Common myeloid progenitor, CD34-positive (primary cell): Measurements from ENCODE around the gene KCTD4.

Experiments used
- CTCF ChIA-PET: fragments of 350-600 bp; sonication (Branson Sonifier 250); formaldehyde crosslinking; loops from one replicate; lab custom pipeline; 2021; ENCODE audit warnings: antibody characterized with exemption; lab: Charles Lee
- POLR2A ChIA-PET: fragments of 350-600 bp; sonication (Branson Sonifier 250); formaldehyde crosslinking; loops from one replicate; lab custom pipeline; 2021; ENCODE audit warnings: antibody characterized with exemption; lab: Charles Lee
- DNase-seq, 3 donors: peaks; one replicate each; pipeline versions ENCODE4 v3.0.0 to v3.0.0-alpha.2; 2013
- H3K27ac ChIP-seq, 2 experiments: 1 replicate in 1 of 2; 2 replicates in 1 of 2; pipeline ENCODE4 v1.7.0; 2013; ENCODE audit warnings: inconsistent platforms in 2 of 2, low read length in 2 of 2, mild to moderate bottlenecking in 2 of 2, low read depth in 1 of 2, moderate library complexity in 1 of 2; ENCODE audit not compliant: severe bottlenecking in 2 of 2, insufficient read depth in 1 of 2, poor library complexity in 1 of 2
- H3K27me3 ChIP-seq, 5 experiments: replicated peaks in 2 of 5; 1 replicate in 3 of 5; 2 replicates in 2 of 5; pipeline versions ENCODE4 v1.6.1 to v1.7.0; 2013; ENCODE audit warnings: low read length in 4 of 5, mild to moderate bottlenecking in 2 of 5, moderate library complexity in 2 of 5, inconsistent platforms in 1 of 5; ENCODE audit not compliant: insufficient read depth in 5 of 5, control insufficient read depth in 4 of 5
- H3K36me3 ChIP-seq, 4 experiments: 1 replicate in 2 of 4; 2 replicates in 2 of 4; pipeline versions ENCODE4 v1.6.1 to v1.7.0; 2013; ENCODE audit warnings: low read length in 3 of 4, control low read depth in 1 of 4, mild to moderate bottlenecking in 1 of 4; ENCODE audit not compliant: control insufficient read depth in 4 of 4, insufficient read depth in 4 of 4
- H3K4me1 ChIP-seq, 4 experiments: 1 replicate in 3 of 4; 2 replicates in 1 of 4; pipeline versions ENCODE4 v1.6.1 to v1.7.1; 2013; ENCODE audit warnings: low read length in 3 of 4, mild to moderate bottlenecking in 3 of 4, control low read depth in 1 of 4, inconsistent platforms in 1 of 4, moderate library complexity in 1 of 4; ENCODE audit not compliant: control insufficient read depth in 4 of 4, insufficient read depth in 4 of 4; ENCODE audit errors: control extremely low read depth in 1 of 4
- H3K4me3 ChIP-seq, 7 experiments: 1 replicate in 4 of 7; 2 replicates in 3 of 7; pipeline versions ENCODE4 v1.5.1 to v1.7.0; 2013; ENCODE audit warnings: mild to moderate bottlenecking in 7 of 7, low read length in 6 of 7, moderate library complexity in 6 of 7, inconsistent platforms in 2 of 7, low read depth in 2 of 7, control low read depth in 1 of 7; ENCODE audit not compliant: insufficient read depth in 4 of 7, control insufficient read depth in 1 of 7; ENCODE audit errors: extremely low read depth in 1 of 7
- H3K9me3 ChIP-seq, 5 experiments: 1 replicate in 4 of 5; 2 replicates in 1 of 5; pipeline versions ENCODE4 v1.6.1 to v1.7.1; 2013; ENCODE audit warnings: low read length in 4 of 5, mild to moderate bottlenecking in 2 of 5, inconsistent platforms in 1 of 5, low read depth in 1 of 5, moderate library complexity in 1 of 5; ENCODE audit not compliant: control insufficient read depth in 4 of 5, insufficient read depth in 2 of 5; ENCODE audit errors: control extremely low read depth in 1 of 5
- WGBS: methylation state at CpG from one replicate; pipeline ENCODE4 v1.1.5; 2013; ENCODE audit not compliant: insufficient coverage; 5-methylcytosine and 5-hydroxymethylcytosine counted together

The KCTD4 gene

GRCh38 chr13:45225370-45225769 is 24.5 kb upstream of the KCTD4 start:
- H3K4me1 ChIP-seq: peaks cover 0 to 9% (median 3%) of the 10 kb centered on the region in 4 experiments
- no peak overlapping the region for H3K27ac ChIP-seq
- ChIA-PET CTCF (no interaction called here), POLR2A (no interaction called here)
- H3K27me3 ChIP-seq: no peaks in the 10 kb centered on the region
- WGBS: 100% methylated on average over 1 of the region's 4 CpGs
- no peaks in the 10 kb centered on the region for H3K9me3 ChIP-seq
- H3K4me3 ChIP-seq: no peak overlapping the region
- DNase-seq: no peak
- H3K36me3 ChIP-seq: peaks cover 0 to 4% (median 0%) of the 10 kb centered on the region in 4 experiments

- DNase-seq: no peak
- ChIA-PET CTCF (no interaction called here), POLR2A (no interaction called here)
- no peak overlapping the region for H3K27ac ChIP-seq
- peaks cover 0 to 15% (median 7%) of the 10 kb centered on the region in 4 experiments for H3K4me1 ChIP-seq
- no peaks in the 10 kb centered on the region for H3K9me3 ChIP-seq
- H3K27me3 ChIP-seq: no peaks in the 10 kb centered on the region
- no peak overlapping the region for H3K4me3 ChIP-seq
- H3K36me3 ChIP-seq: peaks cover 0 to 4% (median 0%) of the 10 kb centered on the region in 4 experiments
These were observed 23.3 kb upstream of the KCTD4 start for GRCh38 chr13:45224176-45224575.

DNA sequence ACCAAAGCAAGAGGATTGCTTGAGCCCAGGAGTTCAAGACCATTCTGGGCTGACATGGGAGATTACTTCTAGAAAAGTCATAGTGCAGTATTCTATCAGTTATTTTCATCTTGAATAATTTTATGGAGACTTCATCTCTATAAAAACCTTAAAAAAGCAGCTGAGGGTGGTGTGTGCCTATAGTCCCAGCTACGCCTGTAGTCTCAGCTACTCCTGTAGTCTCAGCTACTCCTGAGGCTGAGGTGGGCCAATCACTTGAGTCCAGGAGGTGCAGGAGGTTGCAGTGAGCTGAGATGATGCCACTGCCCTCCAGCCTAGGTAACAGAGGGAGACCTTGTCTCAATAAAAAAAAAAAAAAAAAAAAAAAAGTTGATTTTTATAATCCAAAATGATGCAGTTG is 22.1 kb upstream of the KCTD4 start:
- Histone ChIP-seq H3K4me3 (no peak overlapping the region), H3K36me3 (no peaks in the 10 kb centered on the region), H3K27ac (no peak overlapping the region), H3K4me1 (peaks cover 0 to 15% (median 7%) of the 10 kb centered on the region in 4 experiments), H3K27me3 (no peaks in the 10 kb centered on the region), H3K9me3 (no peaks in the 10 kb centered on the region)
- CTCF ChIA-PET: interaction anchor here (1.0 kb wide), 2 partner anchors 32 to 71 kb away, joined by 3 read pairs; no protein-coding TSS in a partner anchor
- 100% methylated on average over 1 of the region's 1 CpG for WGBS
- POLR2A ChIA-PET: no interaction called here
- DNase-seq: no peak

DNA sequence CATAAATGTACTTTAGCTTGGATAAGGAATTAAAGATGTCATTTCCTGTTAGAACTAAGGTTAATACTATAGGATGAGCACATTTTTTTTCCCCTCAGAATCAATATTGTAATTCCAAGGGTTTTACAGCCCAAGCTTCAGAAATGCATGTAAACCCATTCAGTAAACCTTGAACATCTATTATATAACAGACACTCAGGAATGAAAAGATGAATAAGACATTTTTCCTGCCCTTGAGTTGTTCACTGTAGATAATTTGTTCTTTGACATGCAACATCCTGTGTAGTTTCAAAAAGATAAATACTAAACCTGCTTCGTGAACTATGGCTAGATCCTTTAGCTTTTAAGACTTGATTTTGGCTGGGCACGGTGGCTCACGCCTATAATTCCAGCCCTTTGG is 21.7 kb upstream of the KCTD4 start:
- Histone ChIP-seq H3K9me3 (no peaks in the 10 kb centered on the region), H3K4me1 (peaks cover 0 to 15% (median 7%) of the 10 kb centered on the region in 4 experiments), H3K27ac (no peak overlapping the region), H3K36me3 (no peaks in the 10 kb centered on the region), H3K4me3 (no peak overlapping the region), H3K27me3 (no peaks in the 10 kb centered on the region)
- WGBS: 94% methylated on average over 3 of the region's 3 CpGs
- ChIA-PET POLR2A (no interaction called here), CTCF (interaction anchor here (1.0 kb wide), 2 partner anchors 32 to 71 kb away, joined by 3 read pairs; no protein-coding TSS in a partner anchor)
- DNase-seq: no peak

DNA sequence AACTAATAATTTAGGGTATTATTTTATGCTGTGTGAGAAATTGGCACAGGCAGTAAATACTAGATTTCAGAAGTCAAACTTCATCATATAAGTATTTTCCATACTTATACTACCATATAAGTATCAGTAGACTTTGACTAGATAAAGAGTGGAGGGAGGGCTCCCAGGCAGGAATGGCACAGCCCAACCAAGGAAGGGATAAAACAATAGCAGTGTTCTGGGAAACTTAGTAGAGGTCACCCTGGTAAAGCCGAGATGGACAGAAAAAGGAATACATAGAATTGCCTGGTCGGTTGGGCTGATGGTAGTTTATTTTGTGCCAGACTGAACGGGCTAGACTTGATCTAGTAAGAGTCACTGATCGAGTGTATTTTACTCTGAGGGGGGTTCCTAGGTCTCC is 19.6 kb upstream of the KCTD4 start:
- 100% methylated on average over 4 of the region's 4 CpGs for WGBS
- no peak for DNase-seq
- CTCF ChIA-PET: interaction anchor here (0.9 to 1.4 kb wide), 2 partner anchors 60 to 66 kb away, joined by 3 read pairs; no protein-coding TSS in a partner anchor
- no peaks in the 10 kb centered on the region for H3K36me3 ChIP-seq
- H3K27me3 ChIP-seq: no peaks in the 10 kb centered on the region
- no peaks in the 10 kb centered on the region for H3K9me3 ChIP-seq
- no peak overlapping the region for H3K27ac ChIP-seq
- peaks cover 0 to 11% (median 4%) of the 10 kb centered on the region in 4 experiments for H3K4me1 ChIP-seq
- no peak overlapping the region for H3K4me3 ChIP-seq
- POLR2A ChIA-PET: no interaction called here

GRCh38 chr13:45219938-45220375 is 19.1 kb upstream of the KCTD4 start:
- Histone ChIP-seq H3K4me3 (no peak overlapping the region), H3K27me3 (no peaks in the 10 kb centered on the region), H3K36me3 (no peaks in the 10 kb centered on the region), H3K4me1 (peaks cover 0 to 11% (median 4%) of the 10 kb centered on the region in 4 experiments), H3K27ac (no peak overlapping the region), H3K9me3 (no peaks in the 10 kb centered on the region)
- ChIA-PET CTCF (interaction anchor here (1.4 kb wide), 1 partner anchor 67 kb away, joined by 3 read pairs; no protein-coding TSS in a partner anchor), POLR2A (no interaction called here)
- DNase-seq: peak; percentile 53 to 93 (median 88)
- 14% methylated on average over 4 of the region's 4 CpGs for WGBS

DNA sequence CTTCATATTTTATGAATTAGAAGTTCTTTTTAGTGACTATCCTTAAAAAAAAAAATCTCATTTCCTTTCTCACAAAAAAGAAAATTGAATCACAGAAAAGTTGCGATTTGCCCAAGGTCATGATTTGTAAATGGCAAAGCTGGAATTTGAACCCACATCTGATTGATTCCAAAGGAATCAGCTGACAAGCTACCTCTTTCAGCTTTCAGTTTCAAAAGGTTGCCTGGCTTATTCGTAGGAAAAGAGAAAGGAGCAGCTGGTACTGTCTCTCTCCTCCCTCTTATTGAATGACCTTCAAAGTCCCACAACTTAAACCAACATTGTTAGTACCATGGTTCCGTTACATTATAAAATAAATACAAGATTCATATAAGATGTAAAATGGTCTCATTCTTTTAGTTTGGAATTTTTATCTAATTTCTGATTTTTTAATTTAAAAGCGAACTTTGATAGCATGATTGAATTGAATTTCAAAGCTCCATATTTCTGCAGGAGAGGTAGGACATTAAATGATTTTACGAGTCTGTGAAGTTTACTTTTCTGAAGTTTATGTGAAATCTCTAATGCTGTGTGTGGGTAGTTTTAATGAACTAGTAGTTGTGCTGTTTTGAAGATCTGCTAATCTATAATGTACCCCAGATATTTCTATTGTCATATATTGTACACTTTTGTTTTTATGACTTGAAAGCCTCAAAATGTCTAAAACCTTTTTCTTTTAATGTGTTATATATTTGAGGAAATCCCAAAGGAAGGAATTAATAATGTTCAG is 18.5 kb upstream of the KCTD4 start:
- WGBS: 86% methylated on average over 1 of the region's 5 CpGs
- Histone ChIP-seq H3K4me3 (no peak overlapping the region), H3K27me3 (no peaks in the 10 kb centered on the region), H3K36me3 (no peaks in the 10 kb centered on the region), H3K9me3 (no peaks in the 10 kb centered on the region), H3K27ac (no peak overlapping the region), H3K4me1 (peaks cover 0 to 11% (median 4%) of the 10 kb centered on the region in 4 experiments)
- CTCF ChIA-PET: interaction anchor here (1.4 kb wide), 1 partner anchor 67 kb away, joined by 3 read pairs; no protein-coding TSS in a partner anchor
- POLR2A ChIA-PET: interaction anchor here (0.6 to 0.7 kb wide), 3 partner anchors 91 to 262 kb away, joined by 5 to 13 read pairs (median 6); no protein-coding TSS in a partner anchor
- DNase-seq: no peak
